Smooth muscle cell (in vitro differentiated cells): ENCODE measurements around the gene R3HDM2. TPM values are rescaled to one million over a fixed set of nuclear protein-coding genes. Genes with fewer than 3 reads are reported as not detected.

Source experiments
- DNase-seq: peaks from one replicate; lab custom pipeline; 2025; ENCODE audit not compliant: unreplicated experiment; lab: John Stamatoyannopoulos, UW
- H2AFZ ChIP-seq: fragments of 200-600 bp; sonication (generic); 2 replicates; pipeline ENCODE4 v1.6.0; 2016; ENCODE audit warnings: antibody characterized with exemption, low read depth, mild to moderate bottlenecking
- H3F3A ChIP-seq: fragments of 200-600 bp; sonication (generic); 2 replicates; pipeline ENCODE4 v1.6.0; 2017; ENCODE audit warnings: antibody characterized with exemption, low read depth
- H3K27ac ChIP-seq: fragments of 200-600 bp; sonication (generic); 2 replicates; pipeline ENCODE4 v1.5.1; 2016; ENCODE audit warnings: low read depth, mild to moderate bottlenecking
- H3K27me3 ChIP-seq: fragments of 200-600 bp; sonication (generic); 2 replicates; pipeline ENCODE4 v1.6.1; 2016; ENCODE audit warnings: low read depth, mild to moderate bottlenecking
- H3K36me3 ChIP-seq: fragments of 200-600 bp; sonication (generic); 2 replicates; pipeline ENCODE4 v1.5.1; 2016; ENCODE audit warnings: low read depth
- H3K4me1 ChIP-seq: fragments of 200-600 bp; sonication (generic); 2 replicates; pipeline ENCODE4 v1.5.1; 2016; ENCODE audit warnings: low read depth
- H3K4me2 ChIP-seq: fragments of 200-600 bp; sonication (generic); 2 replicates; pipeline ENCODE4 v1.6.0; 2016; ENCODE audit warnings: mild to moderate bottlenecking
- H3K4me3 ChIP-seq: fragments of 200-600 bp; sonication (generic); 2 replicates; pipeline ENCODE4 v1.5.1; 2016; ENCODE audit warnings: mild to moderate bottlenecking
- H3K79me2 ChIP-seq: fragments of 200-600 bp; sonication (generic); 2 replicates; pipeline ENCODE4 v1.6.0; 2016; ENCODE audit warnings: low read depth, mild to moderate bottlenecking
- H3K9ac ChIP-seq: fragments of 200-600 bp; sonication (generic); 2 replicates; pipeline ENCODE4 v1.6.0; 2016; ENCODE audit warnings: low read depth
- H3K9me3 ChIP-seq: fragments of 200-600 bp; sonication (generic); replicated peaks from 2 replicates; pipeline ENCODE4 v1.5.1; 2016; ENCODE audit warnings: low read depth
- H4K20me1 ChIP-seq: fragments of 200-600 bp; sonication (generic); 2 replicates; pipeline ENCODE4 v1.6.0; 2016; ENCODE audit warnings: low read depth
- CTCF ChIP-seq: fragments of 200-600 bp; sonication (generic); IDR thresholded peaks from 2 replicates; pipeline ENCODE4 v1.5.1; 2017; ENCODE audit warnings: borderline replicate concordance, mild to moderate bottlenecking, antibody characterized with exemption; ENCODE audit not compliant: insufficient read depth, poor library complexity, severe bottlenecking
- WGBS: methylation state at CpG from one replicate; pipeline ENCODE4 v1.1.7; 2016; ENCODE audit warnings: low lambda C conversion rate; 5-methylcytosine and 5-hydroxymethylcytosine counted together
- polyA plus RNA-seq: library from polyadenylated mRNA; unstranded; fragments of >200 nt; fragmentation: Nextera tagmentation; extraction: Ambion mirVana; gene quantifications from 2 replicates; pipeline ENCODE4 v1.2.1, GENCODE V29; 2016
- total RNA-seq: library from RNA; depleted of rRNA; stranded (reverse); fragments of >200 nt; gene quantifications from 2 replicates; pipeline ENCODE4 v1.2.3, GENCODE V29; 2014

Gene R3HDM2
- total and polyA plus RNA-seq, 2 experiments from 2014 or later, result 12.2 to 16.0 TPM

DNA sequence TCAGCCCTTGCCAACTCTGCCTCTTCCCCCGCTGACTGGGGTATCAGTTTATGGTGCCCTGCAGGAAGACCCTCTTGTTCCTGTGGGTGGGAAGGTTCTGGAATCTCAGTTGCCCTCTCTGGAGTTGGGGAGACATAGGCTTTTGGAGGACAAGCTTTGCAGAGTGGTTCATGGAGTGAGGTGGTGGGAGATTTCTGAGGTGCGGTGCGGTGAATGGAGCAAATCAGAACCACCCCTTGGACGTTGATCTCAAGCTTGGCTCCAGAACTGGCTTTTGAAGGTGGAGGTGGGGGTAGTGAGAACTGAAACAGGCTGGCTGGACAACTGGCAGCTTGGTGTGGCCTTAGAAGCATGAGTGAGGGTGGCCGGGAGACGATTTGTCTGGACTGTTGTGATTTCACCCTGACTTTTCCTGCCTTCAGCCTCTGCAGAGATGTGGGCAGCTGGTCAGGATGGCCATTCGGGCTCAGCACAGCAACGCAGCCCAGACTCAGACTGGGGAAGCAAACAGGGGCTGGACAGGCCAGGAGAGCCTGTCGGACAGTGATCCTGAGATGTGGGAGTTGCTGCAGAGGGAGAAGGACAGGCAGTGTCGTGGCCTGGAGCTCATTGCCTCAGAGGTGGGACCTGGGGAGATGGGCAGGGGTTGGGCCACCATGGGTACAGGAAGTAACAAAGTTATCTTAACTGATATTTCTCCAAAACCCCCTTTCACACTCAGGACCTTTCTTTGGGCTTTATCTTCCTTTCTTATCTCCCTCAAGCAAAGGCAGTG, 200.3 kb downstream of the R3HDM2 start:
- peak overlapping the region; percentile 57 for H3K4me3 ChIP-seq
- H3F3A ChIP-seq, result peaks cover 28% of the 10 kb centered on the region
- H3K9me3 ChIP-seq, result no peaks in the 10 kb centered on the region
- no peak for TF ChIP-seq CTCF
- peak overlapping the region; percentile 84 for H3K4me2 ChIP-seq
- peaks cover 13% of the 10 kb centered on the region for H3K79me2 ChIP-seq
- H3K27me3 ChIP-seq, result peaks cover 16% of the 10 kb centered on the region
- peak overlapping the region; percentile 93 for H3K9ac ChIP-seq
- 39% methylated on average over 10 of the region's 10 CpGs for WGBS
- peak overlapping the region; percentile 95 for H3K27ac ChIP-seq
- peaks cover 36% of the 10 kb centered on the region for H3K4me1 ChIP-seq
- H4K20me1 ChIP-seq, result peaks cover 48% of the 10 kb centered on the region
- H3K36me3 ChIP-seq, result no peaks in the 10 kb centered on the region
- H2AFZ ChIP-seq, result no peak overlapping the region
- no peak for DNase-seq

- peaks cover 13% of the 10 kb centered on the region for H3K79me2 ChIP-seq
Observed at GRCh38 chr12:57229634-57230380, 201.0 kb downstream of the R3HDM2 start, which contains the start of gene SHMT2. Gene SHMT2 (plus strand): TSS chr12:57229711. CDS start chr12:57229779, 68 bp downstream.

DNA sequence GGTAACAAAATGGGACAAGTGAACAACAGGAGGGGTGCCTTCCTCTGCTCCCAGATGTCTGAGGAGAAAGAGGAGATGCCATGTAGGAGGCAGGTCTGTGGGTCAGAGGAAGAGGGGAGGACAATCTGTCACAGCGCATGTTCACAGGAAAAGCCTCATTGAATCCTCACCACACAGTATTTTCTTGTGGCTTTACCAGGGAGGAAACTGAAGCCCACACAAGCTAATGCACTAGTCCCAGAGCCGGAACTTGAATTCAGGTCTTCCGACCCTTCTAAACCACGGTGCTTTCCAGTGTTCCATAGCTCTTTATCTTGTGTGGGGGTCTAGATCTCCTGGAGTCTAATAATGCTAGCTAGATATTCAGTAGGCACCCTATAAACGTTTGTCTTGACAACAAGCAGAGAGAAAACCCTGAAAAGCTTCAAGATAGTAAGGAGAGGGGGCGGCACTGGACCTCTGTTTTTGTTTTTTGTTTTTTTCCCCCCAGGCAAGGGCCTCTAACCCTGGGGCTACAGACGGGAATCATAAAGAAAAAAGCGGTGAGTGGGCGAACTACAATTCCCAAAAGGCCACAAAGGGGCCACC, 201.7 kb downstream of the R3HDM2 start:
- H2AFZ ChIP-seq, result no peak overlapping the region
- H3K36me3 ChIP-seq, result no peaks in the 10 kb centered on the region
- H3K9ac ChIP-seq, result peak overlapping the region; percentile 93
- H3K27me3 ChIP-seq, result peaks cover 28% of the 10 kb centered on the region
- 8% methylated on average over 9 of the region's 9 CpGs for WGBS
- no peak for DNase-seq
- H3K4me1 ChIP-seq, result peaks cover 36% of the 10 kb centered on the region
- H3K4me2 ChIP-seq, result peak overlapping the region; percentile 84
- H3F3A ChIP-seq, result peaks cover 28% of the 10 kb centered on the region
- no peaks in the 10 kb centered on the region for H3K9me3 ChIP-seq
- no peak for TF ChIP-seq CTCF
- H3K27ac ChIP-seq, result peak overlapping the region; percentile 95
- peaks cover 13% of the 10 kb centered on the region for H3K79me2 ChIP-seq
- H3K4me3 ChIP-seq, result peak overlapping the region; percentile 57
- H4K20me1 ChIP-seq, result peaks cover 36% of the 10 kb centered on the region

More at GRCh38 chr12:57229634-57230380, 201.0 kb downstream of the R3HDM2 start, which contains the start of gene SHMT2:
- Histone ChIP-seq H3K4me3 (peak within 1 kb of the TSS; percentile 57), H3K27me3 (peaks cover 23% of the 10 kb centered on the region), H3F3A (peaks cover 28% of the 10 kb centered on the region), H3K4me2 (peak within 1 kb of the TSS; percentile 84), H4K20me1 (peaks cover 43% of the 10 kb centered on the region), H3K9ac (peak within 1 kb of the TSS; percentile 93), H3K27ac (peak within 1 kb of the TSS; percentile 95), H2AFZ (no peak within 1 kb of the TSS), H3K9me3 (no peaks in the 10 kb centered on the region), H3K4me1 (peaks cover 36% of the 10 kb centered on the region), H3K36me3 (no peaks in the 10 kb centered on the region)
- peak; percentile 87 for DNase-seq
- no peak for TF ChIP-seq CTCF
- WGBS, result 1% methylated on average over 42 of the region's 42 CpGs
